Activated CD8-positive, alpha-beta memory T cell treated with anti-CD3 and anti-CD28 coated beads, Interleukin-2, amount 10 ng/mL, durations not matched to agents 7 days and 5 days (primary cell): ENCODE measurements around the gene ARID1A. TPM values are rescaled to one million over a fixed set of nuclear protein-coding genes. Genes with fewer than 3 reads are reported as not detected.

Experiments used
- total RNA-seq, 2 experiments: library from RNA; stranded (reverse); gene quantifications; one replicate each; pipeline ENCODE4 v1.2.3, GENCODE V29; 2021

Gene ARID1A
- total RNA-seq, 2 experiments from 2014 or later = 92.4 to 112 TPM

Other genes starting within 250 kb of the ARID1A start
- gene HMGN2, start 223.6 kb upstream of the ARID1A start, total RNA-seq = 100 to 1,000 TPM; 743 to 915 TPM
- gene RPS6KA1, start 166.3 kb upstream of the ARID1A start, total RNA-seq = 100 to 1,000 TPM; 158 to 181 TPM
- gene PIGV, start 91.9 kb downstream of the ARID1A start, total RNA-seq = 1 to 10 TPM; 8.6 to 9.7 TPM
- gene ZDHHC18, start 130.7 kb downstream of the ARID1A start, total RNA-seq = 10 to 100 TPM; 53.1 to 54.9 TPM
- gene SFN, start 167.1 kb downstream of the ARID1A start, total RNA-seq = under 1 TPM in 1 of 2 experiments, not detected in 1; 0.73 TPM
- 10 to 100 TPM; 32.9 to 41.1 TPM for gene GPN2, start 194.3 kb downstream of the ARID1A start, total RNA-seq
- gene GPATCH3, start 204.5 kb downstream of the ARID1A start, total RNA-seq = 10 to 100 TPM; 15.0 to 17.0 TPM
- gene NR0B2, start 218.0 kb downstream of the ARID1A start, total RNA-seq = not detected
- 10 to 100 TPM; 88.8 to 91.6 TPM for gene NUDC, start 225.7 kb downstream of the ARID1A start, total RNA-seq